ENCODE measurements around the gene ADGRL2.

DNA sequence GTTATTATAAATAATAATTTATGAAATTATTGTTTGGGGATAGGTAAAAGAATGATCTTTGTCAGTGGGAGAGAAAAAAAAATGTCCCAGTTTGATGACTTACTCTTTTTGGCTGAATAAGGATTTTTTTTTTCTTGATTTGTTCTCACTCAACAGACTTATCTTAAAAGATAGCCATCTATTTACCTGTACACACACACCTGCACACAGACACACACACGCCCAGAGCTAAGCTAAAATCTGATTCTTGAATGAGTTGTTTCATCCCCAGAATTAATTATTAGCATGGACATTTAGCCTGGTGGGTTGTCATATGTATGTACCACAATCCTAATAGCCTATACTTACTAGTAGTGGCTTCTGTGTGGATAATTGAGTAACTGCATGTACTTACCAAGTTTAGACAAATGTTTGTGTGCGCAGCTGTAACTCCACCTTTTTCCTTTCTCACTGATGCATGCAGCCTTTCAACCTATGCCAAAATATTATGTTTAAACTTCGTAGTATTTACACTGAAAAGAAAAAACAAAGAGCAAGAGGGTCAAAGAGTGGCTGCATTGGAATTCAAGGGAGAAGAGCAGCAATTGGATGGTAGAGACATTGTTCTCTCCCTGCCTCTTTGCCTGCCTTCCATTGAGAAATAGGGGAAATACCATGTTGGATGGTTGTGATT is 174.3 kb downstream of the ADGRL2 start:
- TF ChIP-seq EZH2 (optimal IDR thresholded peaks at IDR 0.05; ENCODE audit: low read depth, low read length): no peak
- no peak for TF ChIP-seq CTCF (IDR thresholded peaks at IDR 0.05; ENCODE audit: low read length)

Measured in MM.1S (cell line).